Esophagus muscularis mucosa (tissue), 4 donors: ENCODE data around the gene TMEM185B. TPM values are rescaled to one million over a fixed set of nuclear protein-coding genes. Genes with fewer than 3 reads are reported as not detected.

Source experiments
- DNase-seq: peaks from one replicate; pipeline ENCODE4 v3.0.0-alpha.2; 2017; ENCODE audit errors: extremely low spot score
- H3K27ac ChIP-seq, 4 donors: fragments of 200-600 bp; sonication (generic); replicated peaks in 1 of 4; 1 replicate in 3 of 4; 2 replicates in 1 of 4; pipeline ENCODE4 v1.5.1; 2016 to 2019; ENCODE audit warnings: mild to moderate bottlenecking in 1 of 4
- H3K27me3 ChIP-seq, 4 donors: fragments of 200-600 bp; sonication (generic); one replicate each; pipeline versions ENCODE4 v1.5.1 to v1.6.0; 2016 to 2019
- H3K36me3 ChIP-seq, 4 donors: fragments of 200-600 bp; sonication (generic); one replicate each; pipeline ENCODE4 v1.5.1; 2016 to 2019
- H3K4me1 ChIP-seq, 4 donors: fragments of 200-600 bp; sonication (generic); one replicate each; pipeline ENCODE4 v1.5.1; 2016 to 2019
- H3K4me3 ChIP-seq, 4 donors: fragments of 200-600 bp; sonication (generic); 1 replicate in 2 of 4; 2 replicates in 2 of 4; pipeline ENCODE4 v1.5.1; 2016 to 2019; ENCODE audit warnings: mild to moderate bottlenecking in 4 of 4, moderate library complexity in 1 of 4
- H3K9me3 ChIP-seq, 4 donors: fragments of 200-600 bp; sonication (generic); 1 replicate in 3 of 4; 2 replicates in 1 of 4; pipeline ENCODE4 v1.5.1; 2016 to 2019
- EP300 ChIP-seq: sonication (generic); formaldehyde crosslinking; IDR thresholded peaks from one replicate; pipeline ENCODE4 v1.6.1; 2017; ENCODE audit warnings: antibody characterized with exemption
- POLR2A ChIP-seq: fragments of 450-650 bp; IDR thresholded peaks from one replicate; pipeline ENCODE4 v1.6.1; 2017; ENCODE audit warnings: antibody characterized with exemption, moderate library complexity, mild to moderate bottlenecking, low read depth
- POLR2AphosphoS5 ChIP-seq, 2 donors: sonication (generic); formaldehyde crosslinking; IDR thresholded peaks; one replicate each; pipeline ENCODE4 v1.6.1; 2017; ENCODE audit warnings: antibody characterized with exemption in 2 of 2
- WGBS: methylation state at CpG from one replicate; pipeline ENCODE4 v1.1.5; 2018; 5-methylcytosine and 5-hydroxymethylcytosine counted together
- intact Hi-C: fragments of 100-400 bp; cut with DNase I; formaldehyde crosslinking; loops from one replicate; pipeline ENCODE4 v1.15.1; 2023
- total RNA-seq, 4 donors: library from RNA; depleted of rRNA; stranded (reverse); fragments of >200 nt; gene quantifications; one replicate each; pipeline versions ENCODE4 v1.1.0 to v1.2.1, GENCODE V29; 2016
- TF ChIP-seq, protein P1 (sequence below), 3 experiments: fragments of 200-600 bp in 2 of 3; fragments of 450-650 bp in 1 of 3; sonication (generic) in 2 of 3; IDR thresholded peaks; one replicate each; pipeline ENCODE4 v1.5.1; 2017 to 2019; ENCODE audit warnings: antibody characterized with exemption in 3 of 3, mild to moderate bottlenecking in 2 of 3, moderate library complexity in 1 of 3

The TMEM185B gene
- total RNA-seq, 4 donors from 2014 or later: 21.6 to 33.8 (median 31.9) TPM

- WGBS: 97% methylated on average over 10 of the region's 10 CpGs
- H3K4me3 ChIP-seq: no peak overlapping the region
- H3K9me3 ChIP-seq: no peaks in the 10 kb centered on the region
- H3K27ac ChIP-seq: no peak overlapping the region
- H3K4me1 ChIP-seq: peaks cover 0 to 8% (median under 1%) of the 10 kb centered on the region in 4 donors
- TF ChIP-seq, protein P1, sequence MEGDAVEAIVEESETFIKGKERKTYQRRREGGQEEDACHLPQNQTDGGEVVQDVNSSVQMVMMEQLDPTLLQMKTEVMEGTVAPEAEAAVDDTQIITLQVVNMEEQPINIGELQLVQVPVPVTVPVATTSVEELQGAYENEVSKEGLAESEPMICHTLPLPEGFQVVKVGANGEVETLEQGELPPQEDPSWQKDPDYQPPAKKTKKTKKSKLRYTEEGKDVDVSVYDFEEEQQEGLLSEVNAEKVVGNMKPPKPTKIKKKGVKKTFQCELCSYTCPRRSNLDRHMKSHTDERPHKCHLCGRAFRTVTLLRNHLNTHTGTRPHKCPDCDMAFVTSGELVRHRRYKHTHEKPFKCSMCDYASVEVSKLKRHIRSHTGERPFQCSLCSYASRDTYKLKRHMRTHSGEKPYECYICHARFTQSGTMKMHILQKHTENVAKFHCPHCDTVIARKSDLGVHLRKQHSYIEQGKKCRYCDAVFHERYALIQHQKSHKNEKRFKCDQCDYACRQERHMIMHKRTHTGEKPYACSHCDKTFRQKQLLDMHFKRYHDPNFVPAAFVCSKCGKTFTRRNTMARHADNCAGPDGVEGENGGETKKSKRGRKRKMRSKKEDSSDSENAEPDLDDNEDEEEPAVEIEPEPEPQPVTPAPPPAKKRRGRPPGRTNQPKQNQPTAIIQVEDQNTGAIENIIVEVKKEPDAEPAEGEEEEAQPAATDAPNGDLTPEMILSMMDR (IDR thresholded peaks at IDR 0.05): no peak
- TF ChIP-seq POLR2AphosphoS5 (IDR thresholded peaks at IDR 0.05): no peak
- TF ChIP-seq POLR2A: no peak
- no peak for TF ChIP-seq EP300
- no peaks in the 10 kb centered on the region for H3K27me3 ChIP-seq
- DNase-seq: no peak
- no peaks in the 10 kb centered on the region for H3K36me3 ChIP-seq
- intact Hi-C loops: no loop called here
These were observed 14.5 kb downstream of the TMEM185B start for GRCh38 chr2:120208381-120209353.

DNA sequence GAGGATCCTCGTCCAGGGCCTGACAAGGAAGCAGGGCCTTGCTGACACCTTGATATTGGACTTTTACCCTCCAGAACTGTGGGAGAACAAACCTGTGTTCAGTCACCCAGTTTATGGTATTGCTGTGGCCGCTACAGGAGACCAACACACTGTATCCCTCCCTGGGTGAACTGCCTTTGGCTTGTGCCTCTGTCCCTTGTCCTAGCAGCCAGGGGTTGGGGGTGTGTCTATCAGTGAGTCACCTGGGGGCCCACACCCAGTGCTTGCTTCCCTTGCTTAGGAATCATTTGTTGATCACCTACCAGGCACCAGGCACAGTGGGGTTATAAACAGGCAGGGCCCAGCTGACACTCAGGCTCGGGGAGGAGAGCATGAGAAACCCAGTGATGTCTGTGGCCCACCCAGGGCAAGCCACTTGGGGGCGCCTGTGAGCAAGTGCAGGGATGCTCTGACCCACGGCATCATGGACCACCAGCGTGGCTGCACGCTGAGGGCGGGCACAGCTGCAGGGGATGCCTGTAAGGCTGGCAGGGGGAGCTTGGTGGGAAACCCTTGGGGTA, 17.1 kb downstream of the TMEM185B start:
- H3K4me3 ChIP-seq: no peak overlapping the region
- intact Hi-C loops: no loop called here
- 95% methylated on average over 4 of the region's 8 CpGs for WGBS
- H3K4me1 ChIP-seq: peaks cover 0 to 14% (median 3%) of the 10 kb centered on the region in 4 donors
- H3K36me3 ChIP-seq: no peaks in the 10 kb centered on the region
- no peak for TF ChIP-seq EP300
- TF ChIP-seq, protein P1 (IDR thresholded peaks at IDR 0.05): peak in 2 of 3 experiments; percentile 9 to 35
- TF ChIP-seq POLR2AphosphoS5 (IDR thresholded peaks at IDR 0.05): no peak
- no peaks in the 10 kb centered on the region for H3K27me3 ChIP-seq
- no peak overlapping the region for H3K27ac ChIP-seq
- no peaks in the 10 kb centered on the region for H3K9me3 ChIP-seq
- no peak for DNase-seq

- no peak overlapping the region for H3K27ac ChIP-seq
- WGBS: 90% methylated on average over 7 of the region's 12 CpGs
- no peaks in the 10 kb centered on the region for H3K36me3 ChIP-seq
- no peaks in the 10 kb centered on the region for H3K27me3 ChIP-seq
- intact Hi-C loops: no loop called here
- no peak overlapping the region for H3K4me3 ChIP-seq
- DNase-seq: no peak
- H3K9me3 ChIP-seq: no peaks in the 10 kb centered on the region
- TF ChIP-seq, protein P1 (IDR thresholded peaks at IDR 0.05): no peak
- TF ChIP-seq EP300 (no peak), POLR2AphosphoS5 (IDR thresholded peaks at IDR 0.05) (no peak), POLR2A (no peak)
- peaks cover 0 to 10% (median 3%) of the 10 kb centered on the region in 4 donors for H3K4me1 ChIP-seq
These were observed 18.1 kb downstream of the TMEM185B start for GRCh38 chr2:120204945-120205670.

DNA sequence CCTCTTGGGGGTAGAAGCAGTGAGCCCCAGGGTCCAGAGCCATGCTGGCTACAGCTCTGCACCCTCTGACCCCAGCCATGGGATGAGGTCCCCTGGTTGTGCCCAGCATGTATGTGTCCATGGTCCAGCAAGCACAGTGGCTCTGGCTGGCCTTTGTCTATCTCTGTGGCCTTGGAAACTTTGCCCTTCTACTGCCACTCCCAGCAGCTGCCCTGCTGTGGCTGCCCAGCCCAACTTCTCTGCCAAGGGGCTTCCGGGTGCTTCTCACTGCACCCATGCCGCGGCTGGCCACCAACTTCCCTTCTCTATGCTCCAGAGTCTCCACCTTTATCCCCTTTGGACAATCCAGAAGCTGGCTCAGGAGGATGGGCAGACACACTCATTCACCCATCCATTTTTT, 18.8 kb downstream of the TMEM185B start:
- Histone ChIP-seq H3K27me3 (no peaks in the 10 kb centered on the region), H3K27ac (no peak overlapping the region), H3K36me3 (no peaks in the 10 kb centered on the region), H3K4me1 (peaks cover 0 to 10% (median 3%) of the 10 kb centered on the region in 4 donors), H3K9me3 (no peaks in the 10 kb centered on the region), H3K4me3 (no peak overlapping the region)
- TF ChIP-seq POLR2AphosphoS5 (IDR thresholded peaks at IDR 0.05) (no peak), EP300 (no peak), POLR2A (no peak)
- TF ChIP-seq, protein P1 (IDR thresholded peaks at IDR 0.05): no peak
- WGBS: 71% methylated on average over 3 of the region's 3 CpGs
- no peak for DNase-seq
- intact Hi-C loops: no loop called here
